HG03469 (cell line): Measurements from ENCODE around the gene BABAM2.
"Not testable (repeated sequence)": the region's sequence is repeated elsewhere in the genome, so short reads cannot be mapped to it uniquely, and the experiment has no call there.

Experiments
- ATAC-seq: cut with Tn5 transposase; IDR thresholded peaks from one replicate; pipeline ENCODE4 v1.9.1; 2021; ENCODE audit warnings: mild to moderate bottlenecking, moderate library complexity, moderate number of reproducible peaks; ENCODE audit not compliant: unreplicated experiment

Gene BABAM2

DNA sequence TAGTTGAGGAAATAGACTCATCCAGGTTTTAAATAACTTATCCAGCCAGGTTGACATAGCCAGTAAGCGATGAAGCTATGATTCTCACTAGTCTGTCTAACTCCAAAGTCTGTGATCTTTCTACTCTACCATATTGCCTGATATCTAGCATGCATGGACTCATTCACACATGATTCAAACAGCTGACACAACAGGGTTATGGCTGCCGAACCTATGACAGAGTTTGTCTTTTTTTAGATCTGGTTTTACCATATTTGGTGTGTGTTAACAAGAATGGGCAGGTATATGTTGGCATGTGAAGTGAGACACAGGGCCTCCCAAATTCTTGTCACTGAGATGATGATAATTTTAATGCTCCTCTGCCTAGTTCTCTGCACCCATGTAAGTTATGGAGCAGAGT, 210.6 kb downstream of the BABAM2 start:
- ATAC-seq: no peak

- no peak for ATAC-seq
Measured at GRCh38 chr2:28101892-28102291, 211.4 kb downstream of the BABAM2 start.

DNA sequence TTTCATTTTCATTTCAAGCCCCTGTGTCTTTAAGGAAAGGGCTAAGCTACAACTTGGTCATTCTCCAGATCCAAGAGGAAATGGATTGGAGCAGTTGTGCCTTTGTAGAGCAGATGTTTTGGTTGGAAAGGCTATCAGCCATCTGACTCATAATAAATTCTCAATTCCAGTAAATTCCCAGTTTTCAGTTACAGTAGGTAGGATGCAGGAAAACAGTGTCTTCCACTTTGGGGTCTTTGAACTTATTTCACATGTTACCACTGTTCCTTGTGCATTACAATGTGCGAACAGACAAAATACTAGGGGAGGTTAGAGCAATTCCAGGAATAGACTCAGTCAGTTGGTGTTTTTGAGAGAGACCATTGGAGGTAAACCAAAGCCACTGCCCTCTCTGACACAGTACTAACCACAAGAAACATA, 211.9 kb downstream of the BABAM2 start:
- ATAC-seq: no peak

DNA sequence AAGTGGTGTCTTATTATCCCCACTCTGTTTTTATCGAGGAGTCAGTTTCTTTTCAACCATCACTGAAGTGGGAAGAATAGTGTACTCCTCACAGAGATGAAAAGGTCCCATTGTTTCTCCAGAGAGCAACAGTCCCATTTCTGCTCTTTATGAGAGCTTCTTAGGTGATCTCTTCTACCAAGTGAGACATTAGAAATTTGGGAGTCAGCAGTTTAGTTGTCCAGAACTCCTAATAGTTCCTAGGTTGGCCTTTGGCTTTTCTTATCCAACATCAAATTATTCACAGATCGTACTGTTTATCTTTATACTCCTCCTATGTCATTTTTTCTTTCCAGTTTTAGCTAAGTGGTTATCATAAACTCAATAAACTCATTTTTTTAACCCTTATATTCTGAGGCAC, 213.1 kb downstream of the BABAM2 start:
- ATAC-seq: no peak

DNA sequence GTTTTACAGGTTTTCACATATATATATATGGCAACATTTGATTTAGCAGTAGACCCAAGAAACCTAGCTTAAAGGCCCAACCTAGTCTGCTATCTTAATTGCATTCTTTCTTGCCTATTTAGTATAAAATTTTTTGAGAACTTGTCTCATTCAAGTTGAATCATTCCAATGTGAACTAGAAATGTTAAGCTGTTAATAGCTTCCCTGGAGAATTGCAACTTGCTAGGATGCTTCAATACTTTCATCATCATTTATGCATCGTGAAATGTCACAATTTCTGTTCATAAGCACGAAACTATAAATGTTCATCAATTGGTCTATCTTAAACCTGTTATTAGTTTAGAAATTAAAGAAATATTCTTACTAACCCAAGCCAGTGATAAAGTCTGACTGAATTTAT, 217.6 kb downstream of the BABAM2 start:
- ATAC-seq: no peak

DNA sequence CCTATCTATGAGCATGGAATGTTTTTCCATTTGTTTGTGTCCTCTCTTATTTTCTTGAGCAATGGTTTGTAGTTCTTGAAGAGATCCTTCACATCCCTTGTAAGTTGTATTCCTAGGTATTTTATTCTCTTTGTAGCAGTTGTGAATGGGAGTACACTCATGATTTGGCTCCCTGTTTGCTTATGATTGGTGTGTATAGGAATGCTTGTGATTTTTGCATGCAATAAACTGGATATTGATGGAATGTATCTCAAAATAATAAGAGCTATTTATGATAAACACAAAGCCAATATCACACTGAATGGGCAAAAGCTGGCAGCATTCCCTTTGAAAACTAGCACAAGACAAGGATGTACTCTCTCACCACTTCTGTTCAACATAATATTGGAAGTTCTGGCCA, 223.2 kb downstream of the BABAM2 start:
- not testable (repeated sequence) for ATAC-seq

GRCh38 chr2:28117104-28117596, 226.6 kb downstream of the BABAM2 start:
- no peak for ATAC-seq

- no peak for ATAC-seq
Measured at GRCh38 chr2:28119631-28120030, 229.1 kb downstream of the BABAM2 start.

DNA sequence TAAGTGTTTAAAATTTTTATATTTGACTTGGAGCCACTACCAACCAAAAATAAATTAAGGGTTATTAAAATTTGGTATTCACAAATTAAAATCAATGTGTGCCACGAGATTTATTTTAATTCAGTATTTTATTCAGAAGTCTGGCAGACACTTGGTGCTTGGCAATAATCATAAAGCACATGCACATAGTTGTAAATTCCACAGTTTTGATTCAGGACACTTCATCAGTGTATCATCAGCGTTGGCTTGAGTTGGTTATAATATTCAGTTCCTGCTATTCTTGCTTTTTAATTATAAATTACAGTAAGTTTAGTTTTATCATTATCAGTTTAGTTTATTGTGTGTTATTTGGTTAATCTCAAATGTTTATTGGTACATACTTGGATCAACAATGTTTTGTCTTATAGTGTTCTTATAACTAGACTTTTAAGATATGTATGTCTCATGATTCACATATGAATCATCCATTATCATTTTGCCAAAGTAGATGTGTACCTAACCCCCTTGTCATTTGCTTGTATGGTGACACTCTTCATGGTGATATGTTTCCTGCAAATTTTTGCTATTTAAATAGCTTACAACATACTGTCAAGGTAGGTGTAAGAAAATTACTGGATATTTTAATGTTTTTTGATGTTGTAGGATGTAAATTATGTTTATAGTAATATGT, 237.9 kb downstream of the BABAM2 start:
- ATAC-seq: no peak

- ATAC-seq: no peak
Measured at GRCh38 chr2:28129955-28130695, 239.6 kb downstream of the BABAM2 start.

DNA sequence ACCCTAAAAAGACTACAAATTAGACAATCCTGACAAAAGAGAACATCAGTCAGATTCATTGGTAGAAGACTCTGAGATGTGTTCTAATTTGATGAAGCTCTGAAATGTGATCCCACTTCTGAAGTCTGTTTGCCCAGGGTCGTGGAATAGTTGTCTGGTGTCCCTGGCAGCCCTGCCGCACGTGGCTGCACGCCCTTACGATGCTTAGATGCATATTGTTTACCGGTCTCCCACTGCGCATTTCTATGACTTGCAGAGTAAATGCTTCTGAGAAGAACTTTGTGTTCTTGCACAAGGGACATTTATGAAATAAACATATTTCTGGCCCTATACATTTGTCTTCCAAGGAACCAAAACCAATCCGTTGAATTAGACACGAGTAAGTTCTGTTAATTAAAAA, 243.2 kb downstream of the BABAM2 start:
- ATAC-seq: no peak

DNA sequence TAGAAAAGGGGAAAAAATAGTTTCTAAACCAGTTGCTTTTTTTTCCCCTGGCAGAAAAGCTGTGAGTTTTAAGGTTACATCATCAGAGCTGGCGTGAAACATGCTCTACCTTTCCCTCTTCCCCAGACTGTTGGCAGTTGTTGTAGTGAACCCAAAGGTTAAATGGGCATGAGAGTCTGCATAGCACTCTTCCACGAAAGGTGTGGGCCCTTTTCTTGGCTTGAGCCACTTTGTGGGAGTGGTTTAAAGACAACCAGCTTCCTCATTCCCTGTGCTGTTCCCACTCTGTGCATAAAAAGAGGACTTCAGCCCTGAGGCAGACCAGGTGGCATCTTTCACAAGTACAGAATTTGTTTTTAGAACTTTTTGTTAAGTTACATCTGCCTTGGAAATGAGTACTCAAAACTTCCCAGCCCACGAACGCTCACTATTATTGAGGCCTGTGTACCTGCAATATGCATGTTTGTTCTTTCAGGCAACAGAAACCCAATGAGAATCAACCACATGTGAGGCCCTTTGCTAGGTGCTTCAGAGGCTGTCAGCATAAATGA, 243.8 kb downstream of the BABAM2 start:
- no peak for ATAC-seq

GRCh38 chr2:28134857-28135256, 244.3 kb downstream of the BABAM2 start:
- ATAC-seq: no peak

DNA sequence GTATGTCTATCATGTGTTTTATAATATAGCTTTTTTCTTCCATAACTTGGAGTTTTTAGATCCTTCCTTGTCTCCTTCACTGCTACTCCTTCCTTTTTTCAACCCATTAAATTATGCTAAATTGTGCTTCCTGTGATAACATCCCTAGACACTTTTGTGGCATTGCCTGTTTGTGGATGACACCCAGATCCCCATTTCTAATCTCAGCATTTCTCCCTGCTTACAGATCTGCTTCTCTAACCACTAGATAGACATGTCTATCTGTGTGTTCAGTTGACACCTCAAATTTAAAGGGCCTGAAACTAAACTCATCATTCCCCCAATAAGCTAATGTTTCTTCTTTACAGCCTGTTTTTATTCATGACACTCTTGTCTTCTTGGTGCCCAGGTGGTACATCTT, 244.8 kb downstream of the BABAM2 start:
- ATAC-seq: no peak

DNA sequence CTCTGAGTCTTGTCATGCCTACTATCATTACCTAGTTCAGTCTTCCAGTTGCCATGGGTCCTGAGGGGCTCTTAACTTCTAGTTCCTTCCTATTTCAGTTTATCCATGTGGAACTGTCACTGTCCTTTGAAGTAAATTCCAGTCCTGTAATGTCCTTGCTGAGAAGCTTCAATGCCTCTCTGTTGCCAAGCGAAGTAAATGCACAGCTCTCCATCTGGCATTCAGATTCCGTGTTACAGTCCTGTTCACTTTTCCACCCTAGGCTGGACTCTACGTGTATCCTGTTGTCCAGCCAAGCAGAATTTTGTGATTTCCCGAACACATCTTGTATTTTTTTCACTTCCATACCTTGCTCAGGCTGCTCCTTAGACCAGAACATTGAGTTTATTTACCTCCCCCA, 245.3 kb downstream of the BABAM2 start:
- ATAC-seq: no peak

DNA sequence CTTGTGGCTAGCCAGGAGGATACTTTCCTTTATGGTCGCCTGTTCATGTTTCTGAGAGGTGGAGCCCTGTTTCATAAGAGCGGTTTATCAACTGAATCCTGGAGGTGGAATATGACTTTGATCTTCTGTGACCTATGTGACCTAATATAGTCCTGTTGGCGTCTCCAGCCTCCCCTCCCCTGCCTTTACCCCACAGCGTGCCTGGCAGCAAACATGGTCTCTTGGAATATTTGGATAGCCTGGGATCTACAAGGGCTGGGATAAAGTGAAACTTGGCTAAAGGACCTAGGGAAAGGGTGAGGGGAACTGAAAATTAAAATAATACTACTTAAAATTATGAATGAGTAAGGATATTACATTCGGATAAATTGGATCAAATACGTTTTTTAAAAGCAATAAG, 246.0 kb downstream of the BABAM2 start:
- no peak for ATAC-seq

GRCh38 chr2:28137221-28137620, 246.7 kb downstream of the BABAM2 start:
- no peak for ATAC-seq

DNA sequence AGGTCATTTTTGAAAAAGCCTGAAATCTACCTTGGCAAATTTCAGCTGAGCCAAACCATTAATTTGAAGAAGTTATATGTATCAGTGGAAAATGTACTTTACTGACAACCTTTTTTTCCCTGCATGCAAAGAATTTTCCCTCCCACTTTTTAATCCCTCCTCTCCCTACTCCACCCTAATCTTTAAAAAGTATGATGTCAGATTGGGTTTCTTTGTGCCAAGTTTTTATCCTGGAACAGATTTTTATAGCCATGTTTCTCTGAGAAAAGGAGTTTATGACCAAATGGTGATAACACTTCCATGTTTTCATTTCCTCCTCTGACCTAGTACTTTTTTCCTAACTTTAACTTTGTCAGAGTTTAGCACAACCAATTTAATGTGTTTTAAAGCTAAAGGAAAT, 251.9 kb downstream of the BABAM2 start:
- ATAC-seq: no peak

- ATAC-seq: no peak
Measured at GRCh38 chr2:28148000-28148399, 257.5 kb downstream of the BABAM2 start.

DNA sequence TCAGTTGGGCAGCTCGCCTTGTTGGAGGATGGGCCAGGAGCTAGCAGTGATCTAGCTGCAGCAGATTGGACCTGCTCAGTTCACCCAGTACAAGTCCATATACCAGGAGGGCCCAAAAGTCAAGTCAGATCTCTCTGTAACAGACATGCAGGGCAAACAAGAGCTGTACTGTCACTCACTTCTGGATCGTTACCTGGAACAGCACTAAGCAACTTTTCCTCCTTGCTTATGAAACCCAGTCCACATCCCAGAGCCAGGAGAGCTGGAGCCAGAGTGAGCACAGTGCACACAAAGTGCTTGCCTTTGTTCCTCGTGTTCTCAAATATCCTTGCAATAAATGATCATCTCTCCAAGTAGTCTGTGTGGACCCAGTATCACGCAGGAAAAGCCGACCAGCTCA, 258.0 kb downstream of the BABAM2 start:
- no peak for ATAC-seq

GRCh38 chr2:28150236-28150915, 259.8 kb downstream of the BABAM2 start:
- ATAC-seq: no peak

- no peak for ATAC-seq
Measured at GRCh38 chr2:28150994-28151393, 260.5 kb downstream of the BABAM2 start.
